Astrocyte (in vitro differentiated cells and primary cell): Measurements from ENCODE around the gene SIGLEC15. TPM values are rescaled to one million over a fixed set of nuclear protein-coding genes. Genes with fewer than 3 reads are reported as not detected.
A peak's percentile ranks its signal among the peaks of the same experiment; 100 is the strongest.
"Not testable (repeated sequence)": the region's sequence is repeated elsewhere in the genome, so short reads cannot be mapped to it uniquely, and the experiment has no call there.

Experiments
- DNase-seq: peaks from one replicate; pipeline ENCODE4 v3.0.0-alpha.2; 2010; ENCODE audit warnings: low read depth
- FAIRE-seq: peaks from 2 replicates; lab custom pipeline; 2011; peaks lifted over from hg19 to GRCh38; lab: Jason Lieb, UNC
- H2AFZ ChIP-seq: 2 replicates; pipeline ENCODE4 v1.6.0; 2012; ENCODE audit warnings: low read depth, low read length, inconsistent platforms
- H3K27ac ChIP-seq: 2 replicates; pipeline ENCODE4 v1.5.1; 2011; ENCODE audit warnings: low read depth, low read length, inconsistent platforms
- H3K27me3 ChIP-seq: 2 replicates; pipeline ENCODE4 v1.6.0; 2011; ENCODE audit warnings: low read length, inconsistent platforms; ENCODE audit not compliant: insufficient read depth
- H3K36me3 ChIP-seq: 2 replicates; pipeline ENCODE4 v1.5.1; 2011; ENCODE audit warnings: low read length, inconsistent platforms; ENCODE audit not compliant: insufficient read depth
- H3K4me1 ChIP-seq: 2 replicates; pipeline ENCODE4 v1.5.1; 2011; ENCODE audit warnings: low read length, inconsistent platforms; ENCODE audit not compliant: insufficient read depth
- H3K4me2 ChIP-seq: 2 replicates; pipeline ENCODE4 v1.6.0; 2012; ENCODE audit warnings: low read length, inconsistent platforms
- H3K4me3 ChIP-seq: 2 replicates; pipeline ENCODE4 v1.5.1; 2011; ENCODE audit warnings: low read depth, mild to moderate bottlenecking, low read length, inconsistent platforms; ENCODE audit not compliant: insufficient read depth
- H3K79me2 ChIP-seq: 2 replicates; pipeline ENCODE4 v1.6.0; 2012; ENCODE audit warnings: mild to moderate bottlenecking, low read length, inconsistent platforms; ENCODE audit not compliant: insufficient read depth
- H3K9ac ChIP-seq: 2 replicates; pipeline ENCODE4 v1.6.0; 2012; ENCODE audit warnings: mild to moderate bottlenecking, low read length, inconsistent platforms
- H3K9me3 ChIP-seq: 2 replicates; pipeline ENCODE4 v1.5.1; 2012; ENCODE audit warnings: low read depth, mild to moderate bottlenecking, low read length, inconsistent platforms; ENCODE audit not compliant: insufficient read depth
- H4K20me1 ChIP-seq: 2 replicates; pipeline ENCODE4 v1.6.0; 2012; ENCODE audit warnings: low read length, inconsistent platforms; ENCODE audit not compliant: insufficient read depth
- H3K27ac Mint-ChIP-seq: one replicate; pipeline ENCODE4 v1.8.0; 2021; ENCODE audit warnings: mild to moderate bottlenecking, mixed read lengths; ENCODE audit not compliant: unreplicated experiment
- H3K27me3 Mint-ChIP-seq: one replicate; pipeline ENCODE4 v1.8.0; 2021; ENCODE audit warnings: low read depth, mixed read lengths; ENCODE audit not compliant: unreplicated experiment
- H3K36me3 Mint-ChIP-seq: one replicate; pipeline ENCODE4 v1.8.0; 2021; ENCODE audit warnings: low read depth, mixed read lengths; ENCODE audit not compliant: unreplicated experiment
- H3K4me1 Mint-ChIP-seq: one replicate; pipeline ENCODE4 v1.8.0; 2021; ENCODE audit warnings: low read depth, mixed read lengths; ENCODE audit not compliant: unreplicated experiment
- H3K4me3 Mint-ChIP-seq: one replicate; pipeline ENCODE4 v1.8.0; 2021; ENCODE audit warnings: mild to moderate bottlenecking, moderate library complexity, mixed read lengths; ENCODE audit not compliant: unreplicated experiment
- H3K9me3 Mint-ChIP-seq: one replicate; pipeline ENCODE4 v1.8.0; 2021; ENCODE audit warnings: mild to moderate bottlenecking, mixed read lengths; ENCODE audit not compliant: unreplicated experiment
- EZH2 ChIP-seq: IDR thresholded peaks from 2 replicates; pipeline ENCODE4 v1.6.1; 2012; ENCODE audit warnings: mild to moderate bottlenecking, low read length, inconsistent platforms; ENCODE audit not compliant: insufficient read depth
- total RNA-seq: library from RNA; stranded (reverse); gene quantifications from 2 replicates; pipeline ENCODE4 v1.2.1, GENCODE V29; 2021
- TF ChIP-seq, protein P1 (sequence below): IDR thresholded peaks from 2 replicates; pipeline ENCODE4 v1.5.1; 2011; ENCODE audit warnings: low read depth, mild to moderate bottlenecking, inconsistent platforms, low read length, moderate library complexity; ENCODE audit not compliant: insufficient read depth

Gene SIGLEC15
- total RNA-seq, 1 donor from 2014 or later = 0.27 TPM

DNA sequence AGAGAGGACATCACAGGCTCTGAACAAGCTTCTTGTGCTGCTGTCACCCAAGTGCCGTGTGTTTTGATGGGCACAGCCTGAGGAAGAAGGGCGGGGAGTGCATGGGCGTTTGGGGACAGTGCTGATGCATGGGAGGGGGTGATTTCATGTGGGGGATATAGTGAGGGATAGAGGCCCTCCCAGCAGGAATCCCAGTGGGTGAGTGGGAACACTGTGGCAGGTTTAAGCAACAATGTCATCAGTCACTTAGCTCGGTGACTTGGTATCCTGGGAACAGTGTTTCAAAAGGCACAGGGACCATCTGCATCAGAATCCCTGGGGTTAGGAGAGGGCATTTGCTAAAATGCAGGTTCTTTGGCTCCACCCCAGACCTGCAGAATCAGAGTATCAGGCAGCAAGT, 609 bp downstream of the SIGLEC15 start:
- H2AFZ ChIP-seq = no peak overlapping the region
- no peak overlapping the region for H3K27ac ChIP-seq
- H3K4me3 ChIP-seq = no peak overlapping the region
- no peaks in the 10 kb centered on the region for H3K79me2 ChIP-seq
- H3K36me3 Mint-ChIP-seq = no peaks in the 10 kb centered on the region
- no peaks in the 10 kb centered on the region for H4K20me1 ChIP-seq
- H3K36me3 ChIP-seq = no peaks in the 10 kb centered on the region
- H3K4me2 ChIP-seq = peak overlapping the region; percentile 8
- TF ChIP-seq, protein P1, sequence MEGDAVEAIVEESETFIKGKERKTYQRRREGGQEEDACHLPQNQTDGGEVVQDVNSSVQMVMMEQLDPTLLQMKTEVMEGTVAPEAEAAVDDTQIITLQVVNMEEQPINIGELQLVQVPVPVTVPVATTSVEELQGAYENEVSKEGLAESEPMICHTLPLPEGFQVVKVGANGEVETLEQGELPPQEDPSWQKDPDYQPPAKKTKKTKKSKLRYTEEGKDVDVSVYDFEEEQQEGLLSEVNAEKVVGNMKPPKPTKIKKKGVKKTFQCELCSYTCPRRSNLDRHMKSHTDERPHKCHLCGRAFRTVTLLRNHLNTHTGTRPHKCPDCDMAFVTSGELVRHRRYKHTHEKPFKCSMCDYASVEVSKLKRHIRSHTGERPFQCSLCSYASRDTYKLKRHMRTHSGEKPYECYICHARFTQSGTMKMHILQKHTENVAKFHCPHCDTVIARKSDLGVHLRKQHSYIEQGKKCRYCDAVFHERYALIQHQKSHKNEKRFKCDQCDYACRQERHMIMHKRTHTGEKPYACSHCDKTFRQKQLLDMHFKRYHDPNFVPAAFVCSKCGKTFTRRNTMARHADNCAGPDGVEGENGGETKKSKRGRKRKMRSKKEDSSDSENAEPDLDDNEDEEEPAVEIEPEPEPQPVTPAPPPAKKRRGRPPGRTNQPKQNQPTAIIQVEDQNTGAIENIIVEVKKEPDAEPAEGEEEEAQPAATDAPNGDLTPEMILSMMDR = no peak
- TF ChIP-seq EZH2 = no peak
- H3K4me3 Mint-ChIP-seq = no peak overlapping the region
- H3K4me1 ChIP-seq = peaks cover 34% of the 10 kb centered on the region
- H3K9me3 ChIP-seq = no peaks in the 10 kb centered on the region
- peak overlapping the region; percentile 53 for H3K27ac Mint-ChIP-seq
- no peaks in the 10 kb centered on the region for H3K9me3 Mint-ChIP-seq
- peaks cover 16% of the 10 kb centered on the region for H3K4me1 Mint-ChIP-seq
- H3K9ac ChIP-seq = no peak overlapping the region
- no peaks in the 10 kb centered on the region for H3K27me3 ChIP-seq
- peaks cover 7% of the 10 kb centered on the region for H3K27me3 Mint-ChIP-seq
- DNase-seq (no peak), FAIRE-seq (no peak)

DNA sequence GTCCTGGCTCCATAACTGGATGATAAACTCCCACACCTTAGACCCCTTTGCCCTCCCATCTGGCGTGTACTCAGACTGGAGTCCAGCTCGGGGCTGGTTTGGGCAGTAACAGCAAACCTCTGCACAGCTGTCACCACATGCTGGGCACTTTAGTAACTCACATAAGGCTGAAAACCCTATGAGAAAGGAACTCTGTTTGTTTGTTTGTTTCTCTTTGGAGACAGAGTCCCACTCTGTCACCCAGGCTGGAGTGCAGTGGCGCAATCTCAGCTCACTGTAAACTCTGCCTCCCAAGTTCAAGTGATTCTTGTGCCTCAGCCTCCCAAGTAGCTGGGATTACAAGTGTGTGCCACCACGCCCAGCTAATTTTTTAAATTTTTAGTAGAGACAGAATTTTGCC, 1.2 kb downstream of the SIGLEC15 start:
- H3K4me1 Mint-ChIP-seq = peaks cover 16% of the 10 kb centered on the region
- H3K27me3 Mint-ChIP-seq, H3K79me2 ChIP-seq, H3K9me3 ChIP-seq, H2AFZ ChIP-seq, H3K36me3 Mint-ChIP-seq, DNase-seq, H3K4me3 ChIP-seq, H3K9me3 Mint-ChIP-seq, FAIRE-seq, H3K4me3 Mint-ChIP-seq, H4K20me1 ChIP-seq, H3K4me2 ChIP-seq, H3K36me3 ChIP-seq, H3K9ac ChIP-seq, H3K27ac Mint-ChIP-seq, H3K27me3 ChIP-seq: not testable (repeated sequence)
- Histone ChIP-seq H3K27ac (peak overlapping the region; percentile 1), H3K4me1 (peaks cover 34% of the 10 kb centered on the region)

DNA sequence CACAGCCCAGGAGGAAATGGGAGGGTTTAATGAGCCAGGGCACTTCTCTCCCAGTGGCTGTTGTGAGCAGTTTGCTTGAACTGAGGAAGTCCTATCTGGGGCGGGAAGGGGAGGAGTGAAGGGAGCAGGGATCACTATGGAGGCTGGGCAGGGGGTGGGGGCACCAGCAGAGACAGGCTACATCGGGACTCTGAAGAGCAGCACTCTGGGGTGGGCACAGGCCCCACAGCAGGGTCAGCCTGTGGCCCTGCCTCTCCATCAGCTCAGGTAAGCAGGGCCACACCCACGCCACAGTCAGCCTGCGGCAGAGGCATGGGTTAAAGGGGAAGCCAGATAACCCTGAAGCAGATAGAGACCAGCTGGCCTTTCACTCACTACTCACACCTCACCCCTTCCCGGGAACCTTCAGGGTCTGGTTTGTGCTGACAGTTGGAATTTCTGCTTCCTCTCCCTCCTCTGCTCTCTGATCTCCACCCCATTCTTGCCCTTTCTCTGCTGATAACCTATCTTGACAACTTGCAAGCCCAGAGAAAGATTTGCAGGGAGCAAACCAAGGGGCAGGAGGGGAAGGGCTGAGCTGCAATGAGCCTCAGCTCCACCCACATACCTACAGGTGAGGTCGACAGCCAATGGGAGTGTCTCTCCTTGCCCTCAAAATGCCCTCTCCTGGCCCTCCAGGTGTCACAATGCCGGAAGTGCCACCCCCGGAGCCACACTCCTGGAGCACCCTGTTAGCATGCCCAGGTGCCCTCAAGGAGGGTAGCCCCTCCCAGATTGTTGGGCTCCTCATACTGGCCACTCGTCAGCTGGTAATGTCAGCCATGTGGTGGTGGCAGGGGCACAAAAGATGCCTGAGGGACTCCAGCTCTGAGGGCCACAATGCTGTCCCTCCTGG, 3.7 kb downstream of the SIGLEC15 start:
- H3K9me3 ChIP-seq = no peaks in the 10 kb centered on the region
- DNase-seq = no peak

More for the DNA sequence above, 3.7 kb downstream of the SIGLEC15 start:
- Histone ChIP-seq H3K4me1 (peaks cover 34% of the 10 kb centered on the region), H3K4me3 (no peak overlapping the region), H4K20me1 (no peaks in the 10 kb centered on the region), H2AFZ (no peak overlapping the region), H3K9ac (no peak overlapping the region), H3K79me2 (no peaks in the 10 kb centered on the region), H3K36me3 (no peaks in the 10 kb centered on the region), H3K27me3 (no peaks in the 10 kb centered on the region), H3K4me2 (no peak overlapping the region), H3K27ac (no peak overlapping the region)
- Mint-ChIP-seq H3K4me3 (no peak overlapping the region), H3K27ac (no peak overlapping the region), H3K27me3 (peaks cover 11% of the 10 kb centered on the region), H3K4me1 (peaks cover 16% of the 10 kb centered on the region), H3K36me3 (no peaks in the 10 kb centered on the region), H3K9me3 (no peaks in the 10 kb centered on the region)
- no peak for FAIRE-seq
- TF ChIP-seq, protein P1 = no peak
- TF ChIP-seq EZH2 = no peak
